Loucy (cell line): ENCODE results near the gene NPB.
A peak's percentile ranks its signal among the peaks of the same experiment; 100 is the strongest.

Experiments used
- H2AFZ ChIP-seq: fragments of 200-600 bp; sonication (generic); 2 replicates; pipeline ENCODE4 v1.6.0; 2016; ENCODE audit warnings: antibody characterized with exemption, mild to moderate bottlenecking, low read length, moderate library complexity
- H3F3A ChIP-seq: fragments of 200-600 bp; 2 replicates; pipeline ENCODE4 v1.6.0; 2016; ENCODE audit warnings: antibody characterized with exemption, low read depth, mild to moderate bottlenecking
- H3K27me3 ChIP-seq: fragments of 200-600 bp; sonication (generic); 2 replicates; pipeline ENCODE4 v1.6.1; 2014; ENCODE audit warnings: low read length, mild to moderate bottlenecking; ENCODE audit not compliant: insufficient read depth, poor library complexity, severe bottlenecking
- H3K36me3 ChIP-seq: fragments of 200-600 bp; sonication (generic); 2 replicates; pipeline ENCODE4 v1.6.1; 2016; ENCODE audit warnings: low read length; ENCODE audit not compliant: insufficient read depth
- H3K4me1 ChIP-seq: fragments of 200-600 bp; sonication (generic); 2 replicates; pipeline ENCODE4 v1.5.1; 2014; ENCODE audit warnings: low read length, mild to moderate bottlenecking; ENCODE audit not compliant: insufficient read depth, poor library complexity, severe bottlenecking
- H3K4me2 ChIP-seq: fragments of 200-600 bp; sonication (generic); 2 replicates; pipeline ENCODE4 v1.6.0; 2014; ENCODE audit warnings: antibody characterized with exemption, low read length, low read depth, mild to moderate bottlenecking; ENCODE audit not compliant: poor library complexity, severe bottlenecking
- H3K4me3 ChIP-seq: fragments of 200-600 bp; sonication (generic); 2 replicates; pipeline ENCODE4 v1.5.1; 2014; ENCODE audit warnings: low read length, mild to moderate bottlenecking, mixed read lengths; ENCODE audit not compliant: poor library complexity, severe bottlenecking
- H3K79me2 ChIP-seq: fragments of 200-600 bp; sonication (generic); 2 replicates; pipeline ENCODE4 v1.6.1; 2014; ENCODE audit warnings: low read length; ENCODE audit not compliant: insufficient read depth
- H3K9ac ChIP-seq: fragments of 200-600 bp; sonication (generic); 2 replicates; pipeline ENCODE4 v1.6.0; 2014; ENCODE audit warnings: mild to moderate bottlenecking, low read depth, low read length, moderate library complexity; ENCODE audit not compliant: poor library complexity, severe bottlenecking
- H3K9me2 ChIP-seq: fragments of 200-600 bp; sonication (generic); replicated peaks from 2 replicates; pipeline ENCODE4 v1.6.1; 2016; ENCODE audit warnings: low read depth, low read length, mixed read lengths
- H3K9me3 ChIP-seq: fragments of 200-600 bp; sonication (generic); 2 replicates; pipeline ENCODE4 v1.6.1; 2014; ENCODE audit warnings: mild to moderate bottlenecking, antibody characterized with exemption, low read length, low read depth; ENCODE audit not compliant: insufficient read depth
- H4K20me1 ChIP-seq: fragments of 200-600 bp; sonication (generic); 2 replicates; pipeline ENCODE4 v1.6.0; 2014; ENCODE audit warnings: antibody characterized with exemption, low read length, mild to moderate bottlenecking; ENCODE audit not compliant: insufficient read depth, poor library complexity, severe bottlenecking
- EZH2phosphoT487 ChIP-seq: fragments of 200-600 bp; IDR thresholded peaks from 2 replicates; pipeline ENCODE4 v1.6.1; 2018; ENCODE audit warnings: antibody characterized with exemption, mild to moderate bottlenecking, moderate library complexity, borderline replicate concordance
- TF ChIP-seq, protein P1 (sequence below): fragments of 200-600 bp; sonication (generic); conservative IDR thresholded peaks from 2 replicates; pipeline ENCODE4 v1.5.1; 2014; ENCODE audit warnings: mild to moderate bottlenecking, antibody characterized with exemption, low read length

Gene NPB

DNA sequence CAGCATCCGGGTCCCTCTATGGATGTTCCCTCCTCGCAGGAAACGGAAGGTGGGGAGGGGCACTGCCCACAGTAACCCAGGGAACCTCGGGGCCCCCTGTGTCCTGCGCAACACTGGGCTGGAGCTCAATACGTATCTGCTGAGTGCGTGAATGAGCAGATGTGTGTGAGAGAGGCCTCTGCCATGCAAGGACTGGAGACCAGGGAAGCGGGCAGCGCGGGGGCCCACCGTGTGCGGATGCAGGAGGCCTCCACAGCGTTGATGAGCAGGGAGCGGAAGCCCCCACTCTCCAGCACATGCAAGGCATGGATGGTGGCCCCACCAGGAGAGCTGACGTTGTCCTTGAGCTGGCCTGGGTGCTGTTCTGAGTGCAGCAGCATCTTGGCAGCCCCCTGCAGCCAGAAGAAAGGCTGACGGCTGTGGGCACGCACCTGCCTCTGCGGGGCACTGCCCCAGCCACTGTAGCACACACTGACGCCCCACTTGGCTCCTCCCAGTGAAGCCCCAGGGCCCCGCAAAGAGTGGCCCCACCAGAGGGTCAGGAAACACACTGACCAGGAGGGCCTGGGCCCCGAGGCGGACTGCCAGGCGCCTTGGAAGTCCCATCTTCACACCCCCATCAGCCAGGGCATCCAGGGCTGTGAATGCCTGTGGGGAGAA is 32.2 kb downstream of the NPB start:
- H3K9ac ChIP-seq = no peak overlapping the region
- TF ChIP-seq, protein P1, sequence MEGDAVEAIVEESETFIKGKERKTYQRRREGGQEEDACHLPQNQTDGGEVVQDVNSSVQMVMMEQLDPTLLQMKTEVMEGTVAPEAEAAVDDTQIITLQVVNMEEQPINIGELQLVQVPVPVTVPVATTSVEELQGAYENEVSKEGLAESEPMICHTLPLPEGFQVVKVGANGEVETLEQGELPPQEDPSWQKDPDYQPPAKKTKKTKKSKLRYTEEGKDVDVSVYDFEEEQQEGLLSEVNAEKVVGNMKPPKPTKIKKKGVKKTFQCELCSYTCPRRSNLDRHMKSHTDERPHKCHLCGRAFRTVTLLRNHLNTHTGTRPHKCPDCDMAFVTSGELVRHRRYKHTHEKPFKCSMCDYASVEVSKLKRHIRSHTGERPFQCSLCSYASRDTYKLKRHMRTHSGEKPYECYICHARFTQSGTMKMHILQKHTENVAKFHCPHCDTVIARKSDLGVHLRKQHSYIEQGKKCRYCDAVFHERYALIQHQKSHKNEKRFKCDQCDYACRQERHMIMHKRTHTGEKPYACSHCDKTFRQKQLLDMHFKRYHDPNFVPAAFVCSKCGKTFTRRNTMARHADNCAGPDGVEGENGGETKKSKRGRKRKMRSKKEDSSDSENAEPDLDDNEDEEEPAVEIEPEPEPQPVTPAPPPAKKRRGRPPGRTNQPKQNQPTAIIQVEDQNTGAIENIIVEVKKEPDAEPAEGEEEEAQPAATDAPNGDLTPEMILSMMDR = no peak
- no peak for TF ChIP-seq EZH2phosphoT487
- no peaks in the 10 kb centered on the region for H4K20me1 ChIP-seq
- no peak overlapping the region for H3K4me2 ChIP-seq
- H3K4me1 ChIP-seq = peaks cover 4% of the 10 kb centered on the region
- no peak overlapping the region for H3K4me3 ChIP-seq
- H3K79me2 ChIP-seq = peaks cover 6% of the 10 kb centered on the region; the same call in 1 of the 2 replicates
- H3K36me3 ChIP-seq = no peaks in the 10 kb centered on the region
- H3K9me3 ChIP-seq = no peaks in the 10 kb centered on the region
- H3K9me2 ChIP-seq = no peaks in the 10 kb centered on the region
- no peaks in the 10 kb centered on the region for H3K27me3 ChIP-seq
- no peaks in the 10 kb centered on the region for H3F3A ChIP-seq
- H2AFZ ChIP-seq = no peak overlapping the region

DNA sequence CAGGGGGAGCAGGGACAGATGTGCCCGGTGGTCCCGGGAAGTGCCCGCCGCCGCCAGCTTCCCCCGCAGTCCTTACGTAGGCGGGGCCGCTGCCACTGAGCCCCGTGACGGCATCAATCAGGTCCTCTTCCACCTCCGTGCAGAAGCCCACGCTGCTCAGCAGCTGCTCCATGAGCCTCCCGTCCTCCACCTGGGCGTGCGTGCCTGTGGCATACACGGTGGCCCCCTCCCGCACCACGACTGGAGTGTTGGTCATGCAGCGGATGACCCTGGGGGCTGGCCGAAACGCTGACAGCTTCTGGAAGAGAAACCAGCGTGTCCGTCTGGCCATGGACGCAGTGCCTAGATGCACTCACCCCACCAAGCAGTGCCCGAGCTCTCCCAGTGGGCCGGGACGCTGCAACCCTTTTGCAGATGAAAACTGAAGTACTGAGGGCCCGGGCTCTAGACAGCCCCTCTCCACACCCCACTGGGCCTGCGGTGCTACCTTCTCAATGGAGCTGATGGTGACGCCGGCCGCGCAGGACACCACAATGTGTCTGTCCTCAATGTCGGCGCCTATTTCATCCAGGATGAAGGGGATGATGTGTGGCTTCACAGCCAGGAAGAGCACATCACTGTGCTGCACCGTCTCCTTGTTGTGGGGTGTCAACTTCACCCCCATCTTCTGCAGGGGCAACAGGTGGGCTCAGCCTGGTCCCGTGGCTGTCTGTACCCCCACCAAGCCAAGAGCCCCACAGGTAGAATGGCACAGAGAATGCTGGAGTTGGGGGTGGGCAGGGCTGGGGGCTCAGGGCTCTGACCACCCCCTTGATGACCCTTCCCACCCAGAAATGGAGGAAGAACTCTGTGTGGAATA is 33.0 kb downstream of the NPB start:
- no peak overlapping the region for H2AFZ ChIP-seq
- H3K36me3 ChIP-seq = no peaks in the 10 kb centered on the region
- no peaks in the 10 kb centered on the region for H3K9me3 ChIP-seq
- H3K4me1 ChIP-seq = peaks cover 10% of the 10 kb centered on the region
- no peaks in the 10 kb centered on the region for H3K9me2 ChIP-seq
- no peaks in the 10 kb centered on the region for H3K27me3 ChIP-seq
- TF ChIP-seq, protein P1 = no peak
- TF ChIP-seq EZH2phosphoT487 = no peak
- no peak overlapping the region for H3K4me2 ChIP-seq
- H3K79me2 ChIP-seq = peaks cover 6% of the 10 kb centered on the region; the same call in 1 of the 2 replicates
- H3K4me3 ChIP-seq = no peak overlapping the region
- no peaks in the 10 kb centered on the region for H3F3A ChIP-seq
- H4K20me1 ChIP-seq = no peaks in the 10 kb centered on the region
- H3K9ac ChIP-seq = peak overlapping the region; percentile 36

DNA sequence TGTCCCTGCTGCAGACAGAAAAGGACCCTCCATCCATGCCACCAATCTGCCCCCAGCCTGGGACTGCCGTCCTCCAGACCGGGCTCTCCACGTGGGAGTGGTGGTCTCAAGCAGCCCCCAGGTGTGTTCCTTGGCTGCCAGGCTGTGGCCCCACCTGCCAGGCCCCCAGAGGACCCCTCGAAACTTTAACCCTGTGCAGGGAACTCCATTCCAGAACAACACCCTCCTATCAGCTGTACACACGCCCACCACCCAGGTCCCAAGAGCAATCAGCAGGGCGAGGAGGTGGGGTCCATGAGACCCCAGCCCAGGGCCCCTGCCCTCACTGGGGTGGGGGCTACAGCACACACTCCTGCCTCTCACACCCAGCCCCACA is 33.7 kb downstream of the NPB start:
- H3K4me3 ChIP-seq = no peak overlapping the region
- peak overlapping the region; percentile 36 for H3K9ac ChIP-seq
- TF ChIP-seq, protein P1 = no peak
- no peak for TF ChIP-seq EZH2phosphoT487
- peaks cover 10% of the 10 kb centered on the region for H3K4me1 ChIP-seq
- no peaks in the 10 kb centered on the region for H4K20me1 ChIP-seq
- H3K9me3 ChIP-seq = no peaks in the 10 kb centered on the region
- no peaks in the 10 kb centered on the region for H3K36me3 ChIP-seq
- no peaks in the 10 kb centered on the region for H3K9me2 ChIP-seq
- H2AFZ ChIP-seq = no peak overlapping the region
- peak overlapping the region; percentile 73 for H3K4me2 ChIP-seq
- H3K27me3 ChIP-seq = no peaks in the 10 kb centered on the region
- H3F3A ChIP-seq = no peaks in the 10 kb centered on the region
- H3K79me2 ChIP-seq = peaks cover 6% of the 10 kb centered on the region; the same call in 1 of the 2 replicates
